RKO (cell line): ENCODE results near the gene TMEM89.

Experiments used
- DNase-seq: peaks from one replicate; pipeline ENCODE4 v3.0.0-alpha.2; 2016; ENCODE audit warnings: low spot score

The TMEM89 gene

GRCh38 chr3:48587686-48588085 is 33.9 kb downstream of the TMEM89 start:
- no peak for DNase-seq

- no peak for DNase-seq
Observed at GRCh38 chr3:48585411-48585810, 36.2 kb downstream of the TMEM89 start.

- no peak for DNase-seq
Observed at GRCh38 chr3:48584836-48585235, 36.7 kb downstream of the TMEM89 start.

- DNase-seq: no peak
Observed at GRCh38 chr3:48581621-48582481, 39.7 kb downstream of the TMEM89 start.

GRCh38 chr3:48576647-48577046 is 44.9 kb downstream of the TMEM89 start:
- DNase-seq: no peak

GRCh38 chr3:48575366-48575765 is 46.2 kb downstream of the TMEM89 start:
- no peak for DNase-seq

GRCh38 chr3:48573973-48574585 is 47.5 kb downstream of the TMEM89 start:
- DNase-seq: no peak

GRCh38 chr3:48572517-48572916 is 49.1 kb downstream of the TMEM89 start:
- no peak for DNase-seq

- DNase-seq: no peak
Observed at GRCh38 chr3:48571938-48572337, 49.6 kb downstream of the TMEM89 start.
